HepG2 (cell line): ENCODE data around the gene ATP2C2. TPM values are rescaled to one million over a fixed set of nuclear protein-coding genes. Genes with fewer than 3 reads are reported as not detected.

Experiments used
- ATAC-seq: fragments of 200-7000 bp; cut with Tn5 transposase; 3 replicates; pipeline ENCODE4 v1.9.1; 2020; ENCODE audit warnings: mild to moderate bottlenecking, moderate library complexity
- BruUV-seq: library from RNA; stranded (reverse); fragments of 400-500 nt; replicated peaks from 2 replicates; lab custom pipeline; 2021; lab: Mats Ljungman, UMichigan
- CTCF ChIA-PET: fragments of 300-600 bp; formaldehyde crosslinking; extraction: SDS; loops from one replicate; lab custom pipeline; 2021; ENCODE audit warnings: low total read pairs, inconsistent platforms, low intra/inter-chr PET ratio; lab: Yijun Ruan, JAX
- POLR2A ChIA-PET: fragments of 350-600 bp; sonication (Branson Sonifier 250); formaldehyde crosslinking; loops from one replicate; lab custom pipeline; 2020; ENCODE audit warnings: antibody characterized with exemption, inconsistent platforms; lab: Yijun Ruan, JAX
- DNase-seq: peaks from one replicate; pipeline ENCODE4 v3.0.0-alpha.2; 2015; ENCODE audit warnings: low spot score
- FAIRE-seq: peaks from 3 replicates; lab custom pipeline; 2011; peaks lifted over from hg19 to GRCh38; lab: Jason Lieb, UNC
- H2AFZ ChIP-seq: one replicate; pipeline ENCODE4 v1.6.1; 2011; ENCODE audit warnings: low read length, inconsistent platforms
- H3K27ac ChIP-seq: fragments of 300-600 bp; 3 replicates; pipeline ENCODE4 v1.8.0; 2011; ENCODE audit warnings: mixed run types, mild to moderate bottlenecking, mixed read lengths, low read length, inconsistent platforms; ENCODE audit not compliant: insufficient read depth; ENCODE audit errors: extremely low read length
- H3K27me3 ChIP-seq, 2 experiments: fragments of 200-600 bp in 1 of 2; 2 replicates in 1 of 2; 3 replicates in 1 of 2; pipeline versions ENCODE4 v1.6.0 to v1.8.0; 2011; ENCODE audit warnings: low read length in 2 of 2, mild to moderate bottlenecking in 2 of 2, moderate library complexity in 2 of 2, inconsistent platforms in 1 of 2; ENCODE audit not compliant: insufficient read depth in 2 of 2, control insufficient read depth in 1 of 2
- H3K36me3 ChIP-seq, 2 experiments: fragments of 200-600 bp in 1 of 2; replicated peaks in 1 of 2; 2 replicates in 1 of 2; 3 replicates in 1 of 2; pipeline versions ENCODE4 v1.5.1 to v1.8.0; 2011; ENCODE audit warnings: low read length in 2 of 2, inconsistent platforms in 1 of 2; ENCODE audit not compliant: insufficient read depth in 2 of 2, control insufficient read depth in 1 of 2
- H3K4me1 ChIP-seq: 2 replicates; pipeline ENCODE4 v1.5.1; 2012; ENCODE audit warnings: low read length, inconsistent platforms; ENCODE audit not compliant: insufficient read depth
- H3K4me2 ChIP-seq: 2 replicates; pipeline ENCODE4 v1.6.0; 2011; ENCODE audit warnings: low read depth, low read length, inconsistent platforms
- H3K4me3 ChIP-seq, 3 experiments: fragments of 200-600 bp in 1 of 3; sonication (generic), shearing (Covaris generic) in 1 of 3; replicated peaks in 1 of 3; 2 replicates each; pipeline ENCODE4 v1.5.1; 2011 to 2016; ENCODE audit warnings: low read length in 3 of 3, inconsistent platforms in 2 of 3, low read depth in 2 of 3, mild to moderate bottlenecking in 2 of 3, control low read depth in 1 of 3, mixed read lengths in 1 of 3; ENCODE audit not compliant: insufficient read depth in 1 of 3
- H3K79me2 ChIP-seq: one replicate; pipeline ENCODE4 v1.6.1; 2011; ENCODE audit warnings: low read length, inconsistent platforms; ENCODE audit not compliant: insufficient read depth
- H3K9ac ChIP-seq: 2 replicates; pipeline ENCODE4 v1.6.0; 2011; ENCODE audit warnings: mild to moderate bottlenecking, low read depth, low read length, inconsistent platforms; ENCODE audit not compliant: insufficient read depth
- H3K9me3 ChIP-seq: 2 replicates; pipeline ENCODE4 v1.5.1; 2012; ENCODE audit warnings: mild to moderate bottlenecking, low read length
- H4K20me1 ChIP-seq: 2 replicates; pipeline ENCODE4 v1.6.0; 2011; ENCODE audit warnings: inconsistent platforms, mild to moderate bottlenecking, low read length, moderate library complexity; ENCODE audit not compliant: insufficient read depth
- CCDC6 ChIP-seq: sonication (generic); formaldehyde crosslinking; IDR thresholded peaks from 2 replicates; pipeline ENCODE4 v1.8.1; 2022; ENCODE audit warnings: mild to moderate bottlenecking, missing genetic modification reagents, moderate library complexity
- ELF1 ChIP-seq: sonication (generic); formaldehyde crosslinking; IDR thresholded peaks from 2 replicates; pipeline ENCODE4 v1.4.0; 2020; ENCODE audit warnings: missing genetic modification reagents
- GPN1 ChIP-seq: sonication (generic); formaldehyde crosslinking; IDR thresholded peaks from 2 replicates; pipeline ENCODE4 v1.5.1; 2020; ENCODE audit warnings: missing genetic modification reagents, borderline replicate concordance
- SPEN ChIP-seq: sonication (generic); formaldehyde crosslinking; IDR thresholded peaks from 2 replicates; pipeline ENCODE4 v1.5.1; 2020; ENCODE audit warnings: low read depth, mild to moderate bottlenecking, missing genetic modification reagents
- SRSF4 ChIP-seq: fragments of 200-400 bp; formaldehyde crosslinking; IDR thresholded peaks from one replicate; pipeline ENCODE4 v1.6.1; 2018; ENCODE audit warnings: mild to moderate bottlenecking, low read depth, low read length, moderate library complexity; ENCODE audit not compliant: poor library complexity, severe bottlenecking
- ZNF567 ChIP-seq: sonication (generic); formaldehyde crosslinking; IDR thresholded peaks from 2 replicates; pipeline ENCODE4 v1.8.1; 2023; ENCODE audit warnings: mild to moderate bottlenecking, missing genetic modification reagents, borderline replicate concordance
- ZNF598 ChIP-seq: sonication (generic); formaldehyde crosslinking; IDR thresholded peaks from 2 replicates; pipeline ENCODE4 v1.5.1; 2020; ENCODE audit warnings: mild to moderate bottlenecking, missing genetic modification reagents, borderline replicate concordance
- WGBS: methylation state at CpG from one replicate; pipeline ENCODE4 v1.1.6; 2017; ENCODE audit warnings: low lambda C conversion rate; 5-methylcytosine and 5-hydroxymethylcytosine counted together
- in situ Hi-C: cut with HindIII; loops from 2 replicates; pipeline ENCODE4 v1.10.0; 2017; ENCODE audit warnings: low pct_unique_long_range_greater_than_20kb; ENCODE audit not compliant: extremely low pct_ligation_motif_present
- intact Hi-C: fragments of 100-400 bp; cut with micrococcal nuclease; formaldehyde crosslinking; loops from one replicate; pipeline ENCODE4 v1.10.0; 2022; ENCODE audit not compliant: unreplicated experiment
- polyA plus RNA-seq, 8 experiments: library from polyadenylated mRNA; depleted of rRNA in 3 of 8; stranded (reverse) in 7 of 8; unstranded in 1 of 8; fragments of >200 nt; fragmentation: Illumina TruSeq in 4 of 8; extraction: Trizol in 4 of 8; gene quantifications; 2 replicates each; pipeline versions ENCODE4 v1.2.1 to v1.2.3, GENCODE V29; 2011 to 2016; ENCODE audit warnings: low read depth in 4 of 8, missing spikeins in 1 of 8, mixed read lengths in 1 of 8; ENCODE audit not compliant: insufficient read depth in 1 of 8
- total RNA-seq, 5 experiments: library from RNA; depleted of rRNA; stranded (reverse); fragments of >200 nt; fragmentation: Illumina TruSeq; extraction: Trizol; gene quantifications; 2 replicates each; pipeline ENCODE4 v1.2.3, GENCODE V29; 2016; ENCODE audit warnings: low read depth in 1 of 5
- TF ChIP-seq, protein P1 (sequence below): sonication (generic); formaldehyde crosslinking; IDR thresholded peaks from 2 replicates; pipeline ENCODE4 v1.8.1; 2022; ENCODE audit warnings: mild to moderate bottlenecking, missing genetic modification reagents
- TF ChIP-seq, protein P2 (sequence below): sonication (generic); formaldehyde crosslinking; IDR thresholded peaks from 2 replicates; pipeline ENCODE4 v1.5.1; 2020; ENCODE audit warnings: mild to moderate bottlenecking, missing genetic modification reagents, borderline replicate concordance

The ATP2C2 gene
- total and polyA plus RNA-seq, 2 of the 13 experiments (the other 11 are each of a cell fraction or from before 2014, with no cell fraction given): 0.07 TPM; not detected in 1

GRCh38 chr16:84496991-84497390 lies 128.7 kb downstream of the ATP2C2 start:
- no peaks in the 10 kb centered on the region for H3K4me1 ChIP-seq
- WGBS: 98% methylated on average over 3 of the region's 3 CpGs

More at GRCh38 chr16:84496991-84497390, 128.7 kb downstream of the ATP2C2 start:
- POLR2A ChIA-PET: no interaction called here
- intact Hi-C loops: no loop called here
- H3K9ac ChIP-seq: no peak overlapping the region
- H3K27ac ChIP-seq: no peak overlapping the region
- H3K36me3 ChIP-seq: peaks cover 6 to 24% of the 10 kb centered on the region in 2 experiments; a peak in 3 of 5 replicates
- CTCF ChIA-PET: no interaction called here
- no peak overlapping the region for H3K4me3 ChIP-seq
- TF ChIP-seq, protein P1, sequence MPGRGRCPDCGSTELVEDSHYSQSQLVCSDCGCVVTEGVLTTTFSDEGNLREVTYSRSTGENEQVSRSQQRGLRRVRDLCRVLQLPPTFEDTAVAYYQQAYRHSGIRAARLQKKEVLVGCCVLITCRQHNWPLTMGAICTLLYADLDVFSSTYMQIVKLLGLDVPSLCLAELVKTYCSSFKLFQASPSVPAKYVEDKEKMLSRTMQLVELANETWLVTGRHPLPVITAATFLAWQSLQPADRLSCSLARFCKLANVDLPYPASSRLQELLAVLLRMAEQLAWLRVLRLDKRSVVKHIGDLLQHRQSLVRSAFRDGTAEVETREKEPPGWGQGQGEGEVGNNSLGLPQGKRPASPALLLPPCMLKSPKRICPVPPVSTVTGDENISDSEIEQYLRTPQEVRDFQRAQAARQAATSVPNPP (CRISPR knock-in tag): no peak
- no peak for TF ChIP-seq CCDC6
- no peak for TF ChIP-seq SRSF4
- no peak for TF ChIP-seq ELF1 (CRISPR knock-in tag)
- TF ChIP-seq GPN1: no peak
- TF ChIP-seq SPEN: no peak
- no peak for TF ChIP-seq ZNF598 (CRISPR knock-in tag)
- no peak for TF ChIP-seq ZNF567 (CRISPR knock-in tag)
- TF ChIP-seq, protein P2, sequence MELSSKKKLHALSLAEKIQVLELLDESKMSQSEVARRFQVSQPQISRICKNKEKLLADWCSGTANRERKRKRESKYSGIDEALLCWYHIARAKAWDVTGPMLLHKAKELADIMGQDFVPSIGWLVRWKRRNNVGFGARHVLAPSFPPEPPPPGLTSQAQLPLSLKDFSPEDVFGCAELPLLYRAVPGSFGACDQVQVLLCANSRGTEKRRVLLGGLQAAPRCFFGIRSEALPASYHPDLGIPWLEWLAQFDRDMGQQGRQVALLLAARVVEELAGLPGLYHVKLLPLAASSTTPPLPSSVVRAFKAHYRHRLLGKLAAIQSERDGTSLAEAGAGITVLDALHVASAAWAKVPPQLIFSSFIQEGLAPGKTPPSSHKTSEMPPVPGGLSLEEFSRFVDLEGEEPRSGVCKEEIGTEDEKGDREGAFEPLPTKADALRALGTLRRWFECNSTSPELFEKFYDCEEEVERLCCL: no peak
- TF ChIP-seq, all 625 proteins: peak for 0
- ATAC-seq (no peak), DNase-seq (no peak), FAIRE-seq (no peak)
- in situ Hi-C loops: no loop called here
- H3K9me3 ChIP-seq: 0 out of 2 replicates have a peak, but pooled peaks cover 7% of the 10 kb centered on the region
- no TSS peak for BruUV-seq
- H4K20me1 ChIP-seq: no peaks in the 10 kb centered on the region
- H2AFZ ChIP-seq: no peak overlapping the region
- H3K79me2 ChIP-seq: no peaks in the 10 kb centered on the region
- no peak overlapping the region for H3K4me2 ChIP-seq
- no peaks in the 10 kb centered on the region for H3K27me3 ChIP-seq
